ENCODE data around the gene SMIM5. TPM values are rescaled to one million over a fixed set of nuclear protein-coding genes. Genes with fewer than 3 reads are reported as not detected.

The SMIM5 gene
- polyA plus RNA-seq, 1 donor from 2014 or later = 0.59 TPM

- TF ChIP-seq CTCF (IDR thresholded peaks at IDR 0.05; ENCODE audit: poor library complexity, severe bottlenecking) (no peak), EP300 (conservative IDR thresholded peaks at IDR 0.05; ENCODE audit: poor library complexity, severe bottlenecking) (no peak), SMC3 (conservative IDR thresholded peaks at IDR 0.05; ENCODE audit: poor library complexity) (no peak), TAF1 (IDR thresholded peaks at IDR 0.05; ENCODE audit: low read depth) (no peak), REST (IDR thresholded peaks at IDR 0.05; ENCODE audit: borderline replicate concordance) (no peak), EZH2 (IDR thresholded peaks at IDR 0.05; ENCODE audit: borderline replicate concordance, insufficient read depth, low read length, poor library complexity, severe bottlenecking) (no peak), MXI1 (conservative IDR thresholded peaks at IDR 0.05; ENCODE audit: poor library complexity, severe bottlenecking) (no peak), POLR2AphosphoS5 (IDR thresholded peaks at IDR 0.05) (no peak), RAD21 (conservative IDR thresholded peaks at IDR 0.05) (no peak)
- Histone ChIP-seq H4K20me1 (ENCODE audit: insufficient read depth) (no peaks in the 10 kb centered on the region), H3K9ac (ENCODE audit: low read length) (no peak overlapping the region), H3K9me2 (ENCODE audit: insufficient read depth, low read length) (no peaks in the 10 kb centered on the region), H3K36me3 (ENCODE audit: insufficient read depth, low read length) (no peaks in the 10 kb centered on the region), H3K9me3 (ENCODE audit: low read length) (no peaks in the 10 kb centered on the region), H3K27ac (ENCODE audit: low read length) (no peak overlapping the region), H3K4me2 (ENCODE audit: low read length) (no peak overlapping the region), H3F3A (ENCODE audit: insufficient read depth, low read length, poor library complexity, severe bottlenecking) (no peaks in the 10 kb centered on the region), H3K27me3 (ENCODE audit: insufficient read depth, low read depth, low read length) (no peaks in the 10 kb centered on the region), H3K4me3 (ENCODE audit: low read length) (no peak overlapping the region), H2AFZ (ENCODE audit: low read depth, low read length) (no peak overlapping the region), H3K79me2 (replicated peaks; ENCODE audit: insufficient read depth, low read length) (no peaks in the 10 kb centered on the region)
These were observed 6.1 kb upstream of the SMIM5 start for GRCh38 chr17:75627094-75627493.

- Histone ChIP-seq H3K79me2 (replicated peaks; ENCODE audit: insufficient read depth, low read length) (no peaks in the 10 kb centered on the region), H3K9me3 (ENCODE audit: low read length) (no peaks in the 10 kb centered on the region), H4K20me1 (ENCODE audit: insufficient read depth) (no peaks in the 10 kb centered on the region), H3K4me2 (ENCODE audit: low read length) (no peak overlapping the region), H3K27ac (ENCODE audit: low read length) (no peak overlapping the region), H2AFZ (ENCODE audit: low read depth, low read length) (no peak overlapping the region), H3K4me3 (ENCODE audit: low read length) (no peak overlapping the region), H3K36me3 (ENCODE audit: insufficient read depth, low read length) (no peaks in the 10 kb centered on the region), H3F3A (ENCODE audit: insufficient read depth, low read length, poor library complexity, severe bottlenecking) (no peaks in the 10 kb centered on the region), H3K27me3 (ENCODE audit: insufficient read depth, low read depth, low read length) (no peaks in the 10 kb centered on the region), H3K9ac (ENCODE audit: low read length) (no peak overlapping the region), H3K9me2 (ENCODE audit: insufficient read depth, low read length) (no peaks in the 10 kb centered on the region)
- TF ChIP-seq REST (IDR thresholded peaks at IDR 0.05; ENCODE audit: borderline replicate concordance) (no peak), SMC3 (conservative IDR thresholded peaks at IDR 0.05; ENCODE audit: poor library complexity) (no peak), MXI1 (conservative IDR thresholded peaks at IDR 0.05; ENCODE audit: poor library complexity, severe bottlenecking) (no peak), RAD21 (conservative IDR thresholded peaks at IDR 0.05) (no peak), CTCF (IDR thresholded peaks at IDR 0.05; ENCODE audit: poor library complexity, severe bottlenecking) (no peak), EP300 (conservative IDR thresholded peaks at IDR 0.05; ENCODE audit: poor library complexity, severe bottlenecking) (no peak), POLR2AphosphoS5 (IDR thresholded peaks at IDR 0.05) (no peak), TAF1 (IDR thresholded peaks at IDR 0.05; ENCODE audit: low read depth) (no peak), EZH2 (IDR thresholded peaks at IDR 0.05; ENCODE audit: borderline replicate concordance, insufficient read depth, low read length, poor library complexity, severe bottlenecking) (no peak)
These were observed 4.8 kb upstream of the SMIM5 start for GRCh38 chr17:75628425-75628824.
